Fibroblast of lung (primary cell): ENCODE results near the gene TRIM44.

Experiments
- CTCF ChIP-seq, 2 donors: IDR thresholded peaks in 1 of 2; conservative IDR thresholded peaks in 1 of 2; 1 replicate in 1 of 2; 2 replicates in 1 of 2; pipeline ENCODE4 v1.5.1; 2011 to 2012; ENCODE audit warnings: low read length in 2 of 2, control low read depth in 1 of 2, inconsistent platforms in 1 of 2, low read depth in 1 of 2, mild to moderate bottlenecking in 1 of 2
- EZH2 ChIP-seq: IDR thresholded peaks from 2 replicates; pipeline ENCODE4 v1.5.1; 2012; ENCODE audit warnings: low read length, control low read depth, mild to moderate bottlenecking; ENCODE audit errors: missing control alignments

GRCh38 chr11:35658020-35658948, 4.3 kb upstream of the TRIM44 start:
- TF ChIP-seq CTCF (conservative IDR thresholded peaks at IDR 0.05 in 1 of 2, IDR thresholded peaks at IDR 0.05 in 1 of 2; ENCODE audit: low read depth in 1 of 2, low read length in 2 of 2), result no peak
- no peak for TF ChIP-seq EZH2
